WTC11 (cell line): ENCODE results near the gene LRRC41.

Experiments used
- ELF4 ChIP-seq: sonication (generic); formaldehyde crosslinking; IDR thresholded peaks from 2 replicates; pipeline ENCODE4 v1.8.1; 2022; ENCODE audit warnings: low read depth, mild to moderate bottlenecking, moderate library complexity, missing genetic modification reagents
- ESRRA ChIP-seq: sonication (generic); formaldehyde crosslinking; IDR thresholded peaks from 2 replicates; pipeline ENCODE4 v1.8.1; 2022; ENCODE audit warnings: mild to moderate bottlenecking, missing genetic modification reagents, borderline replicate concordance
- JUN ChIP-seq: sonication (generic); formaldehyde crosslinking; IDR thresholded peaks from 2 replicates; pipeline ENCODE4 v1.8.0; 2023; ENCODE audit warnings: mild to moderate bottlenecking, missing genetic modification reagents
- TF ChIP-seq, protein P1 (sequence below): sonication (generic); formaldehyde crosslinking; conservative IDR thresholded peaks from 2 replicates; pipeline ENCODE4 v1.8.1; 2023; ENCODE audit warnings: mild to moderate bottlenecking, low read depth, missing genetic modification reagents, moderate library complexity
- TF ChIP-seq, protein P2 (sequence below): sonication (generic); formaldehyde crosslinking; IDR thresholded peaks from 2 replicates; pipeline ENCODE4 v1.8.1; 2023; ENCODE audit warnings: mild to moderate bottlenecking, missing genetic modification reagents, borderline replicate concordance

- TF ChIP-seq JUN = no peak
- TF ChIP-seq, protein P1, sequence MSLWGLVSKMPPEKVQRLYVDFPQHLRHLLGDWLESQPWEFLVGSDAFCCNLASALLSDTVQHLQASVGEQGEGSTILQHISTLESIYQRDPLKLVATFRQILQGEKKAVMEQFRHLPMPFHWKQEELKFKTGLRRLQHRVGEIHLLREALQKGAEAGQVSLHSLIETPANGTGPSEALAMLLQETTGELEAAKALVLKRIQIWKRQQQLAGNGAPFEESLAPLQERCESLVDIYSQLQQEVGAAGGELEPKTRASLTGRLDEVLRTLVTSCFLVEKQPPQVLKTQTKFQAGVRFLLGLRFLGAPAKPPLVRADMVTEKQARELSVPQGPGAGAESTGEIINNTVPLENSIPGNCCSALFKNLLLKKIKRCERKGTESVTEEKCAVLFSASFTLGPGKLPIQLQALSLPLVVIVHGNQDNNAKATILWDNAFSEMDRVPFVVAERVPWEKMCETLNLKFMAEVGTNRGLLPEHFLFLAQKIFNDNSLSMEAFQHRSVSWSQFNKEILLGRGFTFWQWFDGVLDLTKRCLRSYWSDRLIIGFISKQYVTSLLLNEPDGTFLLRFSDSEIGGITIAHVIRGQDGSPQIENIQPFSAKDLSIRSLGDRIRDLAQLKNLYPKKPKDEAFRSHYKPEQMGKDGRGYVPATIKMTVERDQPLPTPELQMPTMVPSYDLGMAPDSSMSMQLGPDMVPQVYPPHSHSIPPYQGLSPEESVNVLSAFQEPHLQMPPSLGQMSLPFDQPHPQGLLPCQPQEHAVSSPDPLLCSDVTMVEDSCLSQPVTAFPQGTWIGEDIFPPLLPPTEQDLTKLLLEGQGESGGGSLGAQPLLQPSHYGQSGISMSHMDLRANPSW (CRISPR knock-in tag) = no peak
- no peak for TF ChIP-seq ELF4 (CRISPR knock-in tag)
- TF ChIP-seq, protein P2, sequence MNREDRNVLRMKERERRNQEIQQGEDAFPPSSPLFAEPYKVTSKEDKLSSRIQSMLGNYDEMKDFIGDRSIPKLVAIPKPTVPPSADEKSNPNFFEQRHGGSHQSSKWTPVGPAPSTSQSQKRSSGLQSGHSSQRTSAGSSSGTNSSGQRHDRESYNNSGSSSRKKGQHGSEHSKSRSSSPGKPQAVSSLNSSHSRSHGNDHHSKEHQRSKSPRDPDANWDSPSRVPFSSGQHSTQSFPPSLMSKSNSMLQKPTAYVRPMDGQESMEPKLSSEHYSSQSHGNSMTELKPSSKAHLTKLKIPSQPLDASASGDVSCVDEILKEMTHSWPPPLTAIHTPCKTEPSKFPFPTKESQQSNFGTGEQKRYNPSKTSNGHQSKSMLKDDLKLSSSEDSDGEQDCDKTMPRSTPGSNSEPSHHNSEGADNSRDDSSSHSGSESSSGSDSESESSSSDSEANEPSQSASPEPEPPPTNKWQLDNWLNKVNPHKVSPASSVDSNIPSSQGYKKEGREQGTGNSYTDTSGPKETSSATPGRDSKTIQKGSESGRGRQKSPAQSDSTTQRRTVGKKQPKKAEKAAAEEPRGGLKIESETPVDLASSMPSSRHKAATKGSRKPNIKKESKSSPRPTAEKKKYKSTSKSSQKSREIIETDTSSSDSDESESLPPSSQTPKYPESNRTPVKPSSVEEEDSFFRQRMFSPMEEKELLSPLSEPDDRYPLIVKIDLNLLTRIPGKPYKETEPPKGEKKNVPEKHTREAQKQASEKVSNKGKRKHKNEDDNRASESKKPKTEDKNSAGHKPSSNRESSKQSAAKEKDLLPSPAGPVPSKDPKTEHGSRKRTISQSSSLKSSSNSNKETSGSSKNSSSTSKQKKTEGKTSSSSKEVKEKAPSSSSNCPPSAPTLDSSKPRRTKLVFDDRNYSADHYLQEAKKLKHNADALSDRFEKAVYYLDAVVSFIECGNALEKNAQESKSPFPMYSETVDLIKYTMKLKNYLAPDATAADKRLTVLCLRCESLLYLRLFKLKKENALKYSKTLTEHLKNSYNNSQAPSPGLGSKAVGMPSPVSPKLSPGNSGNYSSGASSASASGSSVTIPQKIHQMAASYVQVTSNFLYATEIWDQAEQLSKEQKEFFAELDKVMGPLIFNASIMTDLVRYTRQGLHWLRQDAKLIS (CRISPR knock-in tag) = no peak
- TF ChIP-seq ESRRA (CRISPR knock-in tag) = no peak
Measured at GRCh38 chr1:46344481-46344880, 41.1 kb upstream of the LRRC41 start.
